AG04450 (cell line): ENCODE results near the gene WDR20. TPM values are rescaled to one million over a fixed set of nuclear protein-coding genes. Genes with fewer than 3 reads are reported as not detected.

Experiments
- CTCF ChIA-PET: fragments of 300-600, 350-600 bp; formaldehyde crosslinking; extraction: SDS; loops from one replicate; lab custom pipeline; 2022; ENCODE audit warnings: antibody characterized with exemption, inconsistent platforms; lab: Charles Lee
- POLR2A ChIA-PET: fragments of 350-600 bp; formaldehyde crosslinking; extraction: SDS; loops from one replicate; lab custom pipeline; 2021; ENCODE audit warnings: antibody characterized with exemption, inconsistent platforms; lab: Yijun Ruan, JAX
- DNase-seq: peaks from one replicate; pipeline ENCODE4 v3.0.0-alpha.2; 2011; ENCODE audit warnings: low read depth, low spot score
- H3K27ac ChIP-seq: one replicate; pipeline ENCODE4 v1.5.1; 2012; ENCODE audit warnings: low read depth, low read length, control low read depth
- H3K27me3 ChIP-seq: one replicate; pipeline ENCODE4 v1.6.0; 2012; ENCODE audit warnings: low read length; ENCODE audit not compliant: control insufficient read depth, insufficient read depth
- H3K4me3 ChIP-seq: 2 replicates; pipeline ENCODE4 v1.5.1; 2011; ENCODE audit warnings: mild to moderate bottlenecking, low read depth, low read length, control low read depth
- H3K9me3 ChIP-seq: 2 replicates; pipeline ENCODE4 v1.5.1; 2012; ENCODE audit warnings: low read length; ENCODE audit not compliant: control insufficient read depth, insufficient read depth
- CTCF ChIP-seq: IDR thresholded peaks from 2 replicates; pipeline ENCODE4 v1.5.1; 2011; ENCODE audit warnings: low read depth, low read length, control low read depth, inconsistent platforms
- polyA plus RNA-seq: library from polyadenylated mRNA; depleted of rRNA; stranded (reverse); fragments of >200 nt; gene quantifications from 2 replicates; pipeline ENCODE4 v1.2.3, GENCODE V29; 2011

The WDR20 gene
- polyA plus RNA-seq, 1 experiment: 16.6 TPM

GRCh38 chr14:102225386-102225785 lies 85.7 kb downstream of the WDR20 start:
- no peak for DNase-seq
- H3K4me3 ChIP-seq: no peak overlapping the region
- no peak for TF ChIP-seq CTCF
- POLR2A ChIA-PET: no interaction called here
- CTCF ChIA-PET: no interaction called here
- H3K9me3 ChIP-seq: peaks cover 7% of the 10 kb centered on the region; the same call in 1 of the 2 replicates
- H3K27me3 ChIP-seq: no peaks in the 10 kb centered on the region
- H3K27ac ChIP-seq: no peak overlapping the region

GRCh38 chr14:102225936-102226335 lies 86.2 kb downstream of the WDR20 start:
- POLR2A ChIA-PET: no interaction called here
- H3K27ac ChIP-seq: no peak overlapping the region
- no peak overlapping the region for H3K4me3 ChIP-seq
- DNase-seq: no peak
- CTCF ChIA-PET: no interaction called here
- no peaks in the 10 kb centered on the region for H3K27me3 ChIP-seq
- TF ChIP-seq CTCF: no peak
- peaks cover 7% of the 10 kb centered on the region; the same call in 1 of the 2 replicates for H3K9me3 ChIP-seq

- no peak for TF ChIP-seq CTCF
- Histone ChIP-seq H3K9me3 (peaks cover 7% of the 10 kb centered on the region; the same call in 1 of the 2 replicates), H3K27ac (no peak overlapping the region), H3K27me3 (no peaks in the 10 kb centered on the region), H3K4me3 (no peak overlapping the region)
- DNase-seq: no peak
- POLR2A ChIA-PET: no interaction called here
- CTCF ChIA-PET: no interaction called here
Measured at GRCh38 chr14:102226356-102227125, 86.8 kb downstream of the WDR20 start.

- TF ChIP-seq CTCF: no peak
- Histone ChIP-seq H3K4me3 (no peak overlapping the region), H3K9me3 (peaks cover 7% of the 10 kb centered on the region; the same call in 1 of the 2 replicates), H3K27me3 (no peaks in the 10 kb centered on the region), H3K27ac (no peak overlapping the region)
- DNase-seq: no peak
- CTCF ChIA-PET: no interaction called here
- POLR2A ChIA-PET: no interaction called here
Measured at GRCh38 chr14:102227184-102227964, 87.7 kb downstream of the WDR20 start.
